Lung (tissue), 12 donors: ENCODE data around the gene SOX13. TPM values are rescaled to one million over a fixed set of nuclear protein-coding genes. Genes with fewer than 3 reads are reported as not detected.

ENCODE experiments used
- ATAC-seq: fragments of 200-7000 bp; cut with Tn5 transposase; one replicate; pipeline ENCODE4 v1.9.1; 2020; ENCODE audit warnings: moderate number of reproducible peaks; ENCODE audit not compliant: insufficient read depth, low FRiP score
- DNase-seq, 3 donors: peaks; one replicate each; pipeline ENCODE4 v3.0.0-alpha.2; 2013 to 2017
- H3K27ac ChIP-seq, 2 donors: one replicate each; pipeline ENCODE4 v1.5.1; 2013; ENCODE audit warnings: mild to moderate bottlenecking in 2 of 2, moderate library complexity in 2 of 2, control low read depth in 1 of 2, inconsistent platforms in 1 of 2, low read depth in 1 of 2, low read length in 1 of 2
- H3K27me3 ChIP-seq, 3 donors: one replicate each; pipeline ENCODE4 v1.5.1; 2013; ENCODE audit warnings: low read length in 2 of 3; ENCODE audit not compliant: control insufficient read depth in 3 of 3, insufficient read depth in 3 of 3
- H3K36me3 ChIP-seq, 4 donors: one replicate each; pipeline ENCODE4 v1.5.1; 2013; ENCODE audit warnings: low read length in 4 of 4, mild to moderate bottlenecking in 1 of 4, moderate library complexity in 1 of 4; ENCODE audit not compliant: control insufficient read depth in 4 of 4, insufficient read depth in 4 of 4
- H3K4me1 ChIP-seq, 5 donors: one replicate each; pipeline ENCODE4 v1.5.1; 2013; ENCODE audit warnings: low read length in 5 of 5, mild to moderate bottlenecking in 2 of 5, moderate library complexity in 1 of 5; ENCODE audit not compliant: control insufficient read depth in 5 of 5, insufficient read depth in 5 of 5
- H3K4me3 ChIP-seq: one replicate; pipeline ENCODE4 v1.5.1; 2013; ENCODE audit warnings: mild to moderate bottlenecking, control low read depth, moderate library complexity
- H3K9ac ChIP-seq, 2 donors: one replicate each; pipeline ENCODE4 v1.5.1; 2013; ENCODE audit warnings: low read length in 2 of 2, control low read depth in 1 of 2; ENCODE audit not compliant: insufficient read depth in 1 of 2
- H3K9me3 ChIP-seq, 4 donors: one replicate each; pipeline ENCODE4 v1.5.1; 2013; ENCODE audit warnings: low read length in 3 of 4, mild to moderate bottlenecking in 1 of 4, moderate library complexity in 1 of 4; ENCODE audit not compliant: control insufficient read depth in 4 of 4, insufficient read depth in 3 of 4
- CTCF ChIP-seq: IDR thresholded peaks from 2 replicates; pipeline ENCODE4 v1.5.1; 2012; ENCODE audit warnings: mild to moderate bottlenecking; ENCODE audit errors: control extremely low read depth, extremely low read depth
- WGBS, 2 donors: extraction: QIAGEN DNeasy Blood & Tissue Kit; methylation state at CpG; one replicate each; pipeline ENCODE4 v1.1.7; 2013; 5-methylcytosine and 5-hydroxymethylcytosine counted together
- polyA plus RNA-seq, 2 donors: library from polyadenylated mRNA; stranded (reverse); fragments of 200-250 nt; gene quantifications; one replicate each; pipeline ENCODE4 v1.2.1, GENCODE V29; 2013
- total RNA-seq, 2 donors: library from RNA; depleted of rRNA in 1 of 2; stranded (reverse); fragments of >200 nt in 1 of 2; gene quantifications; one replicate each; pipeline ENCODE4 v1.2.1, GENCODE V29; 2014 to 2021
- donor health status: control.
- donor health status: control.
- donor health status: Bipolar disorder and iron deficiency.
- donor health status: healthy.
- donor health status: DM: yes; HTN: yes; CAD: no.

The SOX13 gene
- total and polyA plus RNA-seq, 4 donors, result 14.7 to 52.6 (median 30.3) TPM

- H3K9me3 ChIP-seq, result peaks cover 0 to 8% (median 2%) of the 10 kb centered on the region in 4 donors
- 17 to 22% methylated on average over 4 of the region's 4 CpGs for WGBS, 2 donors
- DNase-seq, result no peak
- no peak overlapping the region for H3K4me3 ChIP-seq
- no peaks in the 10 kb centered on the region for H3K4me1 ChIP-seq
- peaks cover 0 to 3% (median 2%) of the 10 kb centered on the region in 3 donors for H3K27me3 ChIP-seq
- no peak overlapping the region for H3K9ac ChIP-seq
- H3K27ac ChIP-seq, result no peak overlapping the region
- no peak for TF ChIP-seq CTCF
- H3K36me3 ChIP-seq, result no peaks in the 10 kb centered on the region
- peak; percentile 19 for ATAC-seq
These were observed 98.8 kb downstream of the SOX13 start for GRCh38 chr1:204171751-204172178.

GRCh38 chr1:204172404-204173029 is 99.6 kb downstream of the SOX13 start:
- Histone ChIP-seq H3K9me3 (peaks cover 0 to 8% (median 2%) of the 10 kb centered on the region in 4 donors), H3K4me1 (no peaks in the 10 kb centered on the region), H3K36me3 (no peaks in the 10 kb centered on the region), H3K27me3 (peaks cover 0 to 7% (median 2%) of the 10 kb centered on the region in 3 donors), H3K9ac (no peak overlapping the region), H3K4me3 (no peak overlapping the region), H3K27ac (no peak overlapping the region)
- ATAC-seq (no peak), DNase-seq (no peak)
- 94 to 96% methylated on average over 2 of the region's 2 CpGs for WGBS, 2 donors
- no peak for TF ChIP-seq CTCF

GRCh38 chr1:204174958-204175357 is 102.0 kb downstream of the SOX13 start:
- H3K4me3 ChIP-seq, result no peak overlapping the region
- TF ChIP-seq CTCF, result no peak
- no peak overlapping the region for H3K9ac ChIP-seq
- 68 to 73% methylated on average over 3 of the region's 3 CpGs for WGBS, 2 donors
- H3K36me3 ChIP-seq, result no peaks in the 10 kb centered on the region
- peaks cover 0 to 9% (median 2%) of the 10 kb centered on the region in 3 donors for H3K27me3 ChIP-seq
- no peaks in the 10 kb centered on the region for H3K4me1 ChIP-seq
- DNase-seq, result no peak
- peaks cover 0 to 6% (median 2%) of the 10 kb centered on the region in 4 donors for H3K9me3 ChIP-seq
- ATAC-seq, result no peak
- no peak overlapping the region for H3K27ac ChIP-seq

GRCh38 chr1:204176049-204176448 is 103.1 kb downstream of the SOX13 start:
- H3K27ac ChIP-seq, result no peak overlapping the region
- H3K4me1 ChIP-seq, result no peaks in the 10 kb centered on the region
- peaks cover 0 to 2% (median 0%) of the 10 kb centered on the region in 4 donors for H3K9me3 ChIP-seq
- TF ChIP-seq CTCF, result no peak
- no peak overlapping the region for H3K4me3 ChIP-seq
- no peak for DNase-seq
- H3K36me3 ChIP-seq, result no peaks in the 10 kb centered on the region
- 75 to 88% methylated on average over 5 of the region's 5 CpGs for WGBS, 2 donors
- no peak overlapping the region for H3K9ac ChIP-seq
- peaks cover 0 to 9% (median 2%) of the 10 kb centered on the region in 3 donors for H3K27me3 ChIP-seq
- no peak for ATAC-seq
